Coronary artery (tissue), 2 donors: ENCODE data around the gene ARV1.

ENCODE experiments used
- DNase-seq: peaks from one replicate; pipeline ENCODE4 v3.0.0-alpha.2; 2017; ENCODE audit warnings: low spot score
- H3K27ac ChIP-seq, 2 donors: fragments of 200-600 bp; sonication (generic); one replicate each; pipeline ENCODE4 v1.5.1; 2016 to 2019
- H3K4me3 ChIP-seq: fragments of 200-600 bp; sonication (generic); 2 replicates; pipeline ENCODE4 v1.5.1; 2016; ENCODE audit warnings: mild to moderate bottlenecking, moderate library complexity
- CTCF ChIP-seq: fragments of 200-600 bp; sonication (generic); IDR thresholded peaks from one replicate; pipeline ENCODE4 v1.5.1; 2019; ENCODE audit warnings: antibody characterized with exemption

The ARV1 gene

GRCh38 chr1:230978491-230979388, at the start of gene ARV1, which contains the start of gene TTC13:
ARV1 (plus strand) TSS chr1:230979094; CDS start chr1:230979106, 12 bp downstream.
TTC13 (minus strand) TSS chr1:230978861; CDS start chr1:230978830, 31 bp downstream.
- TF ChIP-seq CTCF, result peak; percentile 14
- peak; percentile 99 for DNase-seq

GRCh38 chr1:230930986-230931385, 47.9 kb upstream of the ARV1 start:
- H3K4me3 ChIP-seq, result no peak overlapping the region
- TF ChIP-seq CTCF, result no peak
- H3K27ac ChIP-seq, result no peak overlapping the region
- no peak for DNase-seq

More at GRCh38 chr1:230978491-230979388, at the start of gene ARV1, which contains the start of gene TTC13:
- H3K4me3 ChIP-seq, result peak within 1 kb of the TSS; percentile 94
- peak within 1 kb of the TSS; percentile 21 to 71 for H3K27ac ChIP-seq

GRCh38 chr1:230935852-230936251, 43.0 kb upstream of the ARV1 start:
- no peak for DNase-seq
- TF ChIP-seq CTCF, result no peak
- H3K4me3 ChIP-seq, result no peak overlapping the region
- no peak overlapping the region for H3K27ac ChIP-seq

GRCh38 chr1:230936475-230936874, 42.4 kb upstream of the ARV1 start:
- no peak for TF ChIP-seq CTCF
- Histone ChIP-seq H3K27ac (no peak overlapping the region), H3K4me3 (no peak overlapping the region)
- DNase-seq, result no peak

- Histone ChIP-seq H3K27ac (no peak overlapping the region), H3K4me3 (no peak overlapping the region)
- no peak for TF ChIP-seq CTCF
- DNase-seq, result no peak
These were observed 41.5 kb upstream of the ARV1 start for GRCh38 chr1:230937371-230937770.

GRCh38 chr1:230938924-230939368, 39.9 kb upstream of the ARV1 start:
- no peak for TF ChIP-seq CTCF
- peak overlapping the region; percentile 40 to 88 for H3K27ac ChIP-seq
- DNase-seq, result no peak
- H3K4me3 ChIP-seq, result no peak overlapping the region
